Heart left ventricle (tissue), 16 donors: ENCODE results near the gene ERN1. TPM values are rescaled to one million over a fixed set of nuclear protein-coding genes. Genes with fewer than 3 reads are reported as not detected.

Experiments used
- ATAC-seq, 4 donors: fragments of 200-7000 bp; cut with Tn5 transposase; one replicate each; pipeline ENCODE4 v1.9.1; 2020 to 2022; ENCODE audit warnings: moderate library complexity in 4 of 4, mild to moderate bottlenecking in 3 of 4, moderate number of reproducible peaks in 1 of 4
- DNase-seq, 5 donors: peaks; one replicate each; pipeline ENCODE4 v3.0.0-alpha.2; 2020
- H3K27ac ChIP-seq, 12 donors: fragments of 200-600 bp; sonication (generic) in 4 of 12; one replicate each; pipeline versions ENCODE4 v1.5.0 to v1.8.0; 2016 to 2022; ENCODE audit warnings: mild to moderate bottlenecking in 2 of 12
- H3K27me3 ChIP-seq, 9 donors: fragments of 200-600 bp; sonication (generic) in 2 of 9; one replicate each; pipeline versions ENCODE4 v1.5.1 to v1.8.0; 2016 to 2022; ENCODE audit warnings: mild to moderate bottlenecking in 3 of 9
- H3K36me3 ChIP-seq, 9 donors: fragments of 200-600 bp; sonication (generic) in 2 of 9; one replicate each; pipeline versions ENCODE4 v1.5.0 to v1.8.0; 2018 to 2022; ENCODE audit warnings: mild to moderate bottlenecking in 2 of 9
- H3K4me1 ChIP-seq, 12 donors: fragments of 200-600 bp; sonication (generic) in 4 of 12; one replicate each; pipeline versions ENCODE4 v1.5.0 to v1.8.0; 2016 to 2022; ENCODE audit warnings: mild to moderate bottlenecking in 3 of 12
- H3K4me3 ChIP-seq, 12 donors: fragments of 200-600 bp; sonication (generic) in 4 of 12; one replicate each; pipeline versions ENCODE4 v1.5.0 to v1.8.0; 2017 to 2022; ENCODE audit warnings: mild to moderate bottlenecking in 9 of 12, moderate library complexity in 4 of 12
- H3K9me3 ChIP-seq, 12 donors: fragments of 200-600 bp; sonication (generic) in 4 of 12; one replicate each; pipeline versions ENCODE4 v1.5.0 to v1.8.0; 2016 to 2022; ENCODE audit warnings: mild to moderate bottlenecking in 1 of 12
- CTCF ChIP-seq, 12 donors: fragments of 200-600 bp; sonication (generic) in 4 of 12; IDR thresholded peaks; one replicate each; pipeline versions ENCODE4 v1.5.0 to v1.8.0; 2018 to 2022; ENCODE audit warnings: antibody characterized with exemption in 12 of 12, mild to moderate bottlenecking in 5 of 12
- POLR2A ChIP-seq, 2 donors: fragments of 450-650 bp; IDR thresholded peaks; one replicate each; pipeline ENCODE4 v1.6.1; 2017; ENCODE audit warnings: antibody characterized with exemption in 2 of 2, mild to moderate bottlenecking in 2 of 2, moderate library complexity in 2 of 2
- WGBS, 4 donors: extraction: QIAGEN DNeasy Blood & Tissue Kit in 2 of 4; methylation state at CpG; one replicate each; pipeline versions ENCODE4 v1.1.5 to v1.1.7; 2013 to 2018; 5-methylcytosine and 5-hydroxymethylcytosine counted together
- intact Hi-C, 10 donors: fragments of 100-400 bp; cut with DNase I; formaldehyde crosslinking; loops; one replicate each; pipeline versions ENCODE4 v1.11.1 to v1.14.2; 2022
- polyA plus RNA-seq, 2 donors: library from polyadenylated mRNA; stranded (reverse); fragments of 200-250 nt; gene quantifications; one replicate each; pipeline ENCODE4 v1.2.3, GENCODE V29; 2013
- total RNA-seq, 9 donors: library from RNA; depleted of rRNA in 2 of 9; stranded (reverse); fragments of >200 nt in 2 of 9; fragmentation: NEBNext Ultra II Directional in 3 of 9; extraction: Animal tissue kit (Norgen Biotek cat#: 25700) in 3 of 9; gene quantifications; one replicate each; pipeline versions ENCODE4 v1.1.0 to v1.2.4, GENCODE V29; 2016 to 2023
- donor health status: ischemic (EF 13 %, LVEDD 7.1; RV severe dilation, severe dysfunction).
- donor health status: healthy with polysubstance abuse.
- donor health status: DM: no; HTN: yes; CAD: no.
- donor health status: DM: no; HTN: no; CAD: no.
- donor health status: ischemic (EF 25% LVEDD 6.9; RV normal size, moderate dysfunction).
- donor health status: ischemic (EF 25% LVEDD 5.7; RV mildly dilated, moderate dysfunction).
- donor health status: healthy.
- donor health status: DM: yes; HTN: yes; CAD: no.
- donor health status: ischemic (EF 35%, LVEDD 5.7; RV mildly dilated, moderate dysfunction).
- donor health status: nonischemic (EF 11% LVEDD 7.7; RV severe dilation, severe dysfunction).
- donor health status: DM: yes; HTN: yes; CAD: no.
- donor health status: PGD.
- donor health status: ischemic (EF 29% LVEDD 5.4; RV normal size, mild dysfunction).
- donor health status: nonischemic (EF 23%, LVEDD 6.1; RV moderate dilation, normal function).

Gene ERN1
- total and polyA plus RNA-seq, 11 donors = 1.5 to 18.7 (median 7.4) TPM

DNA sequence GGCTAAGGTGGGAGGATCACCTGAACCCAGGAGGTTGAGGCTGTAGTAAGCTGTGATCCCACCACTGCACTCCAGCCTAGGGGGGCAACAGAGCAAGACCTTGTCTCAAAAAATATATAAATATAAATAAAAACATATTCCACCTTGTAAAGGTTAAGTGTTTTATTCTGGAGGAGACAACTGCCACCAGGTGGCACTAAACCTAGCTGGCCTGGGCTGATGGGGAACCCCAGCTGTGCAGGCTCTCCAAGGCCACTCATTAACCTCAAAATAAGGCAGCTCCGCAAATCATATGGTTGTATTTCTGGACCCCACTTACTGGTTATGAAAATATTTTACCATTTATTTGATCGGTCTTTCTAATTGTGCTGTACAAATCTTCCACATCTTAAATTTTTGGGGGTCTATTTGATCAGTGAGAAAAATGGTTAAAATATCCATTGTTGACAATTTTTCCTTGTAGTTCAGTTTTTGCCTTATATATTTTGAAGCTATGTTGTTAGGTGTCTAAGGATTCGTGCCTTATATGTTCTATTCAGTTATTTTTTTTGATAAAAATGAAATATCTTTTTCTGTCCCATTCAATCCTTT, 101.0 kb downstream of the ERN1 start:
- Histone ChIP-seq H3K4me3 (no peak overlapping the region), H3K27me3 (no peaks in the 10 kb centered on the region), H3K4me1 (peaks cover 0 to 21% (median 5%) of the 10 kb centered on the region in 12 donors), H3K9me3 (no peaks in the 10 kb centered on the region), H3K27ac (no peak overlapping the region), H3K36me3 (no peaks in the 10 kb centered on the region)
- TF ChIP-seq CTCF (IDR thresholded peaks at IDR 0.05) (peak; percentile 74 to 87 (median 80)), POLR2A (IDR thresholded peaks at IDR 0.05) (no peak)
- DNase-seq = peak in 4 of 5 donors; percentile 48 to 72 (median 62)
- intact Hi-C loops = loop anchor here (1.0 to 10.0 kb wide), 11 partner anchors 102 to 254 kb away; partner anchors contain the start of genes CSHL1 (in 3 of the 10), GH1 (in 3 of the 10) and ERN1 (in 1 of the 10)
- WGBS, 4 donors = 16 to 23% (median 19%) methylated on average over 3 of the region's 3 CpGs
- ATAC-seq = peak in 3 of 4 donors; percentile 55 to 74 (median 70)

- TF ChIP-seq CTCF (IDR thresholded peaks at IDR 0.05) (peak; percentile 90 to 99 (median 94)), POLR2A (IDR thresholded peaks at IDR 0.05) (no peak)
- Histone ChIP-seq H3K36me3 (no peaks in the 10 kb centered on the region), H3K9me3 (no peaks in the 10 kb centered on the region), H3K27me3 (no peaks in the 10 kb centered on the region), H3K4me3 (peak overlapping the region in 7 of 12 donors; percentile 0 to 37 (median 16)), H3K27ac (peak overlapping the region in 8 of 12 donors; percentile 3 to 77 (median 54)), H3K4me1 (peaks cover 0 to 33% (median 7%) of the 10 kb centered on the region in 12 donors)
- DNase-seq = peak; percentile 77 to 92 (median 82)
- peak; percentile 56 to 87 (median 82) for ATAC-seq
- intact Hi-C loops = loop anchor here (2.0 to 10.0 kb wide), 7 partner anchors 104 to 257 kb away; partner anchors contain the start of genes GH1 (in 6 of the 10) and CSHL1 (in 3 of the 10)
- 2 to 3% (median 3%) methylated on average over 21 of the region's 21 CpGs for WGBS, 4 donors
Measured at GRCh38 chr17:64025732-64026294, 104.1 kb downstream of the ERN1 start.

GRCh38 chr17:64024781-64025731, 104.9 kb downstream of the ERN1 start:
- peak in 1 of 4 donors; percentile 10 for ATAC-seq
- WGBS, 4 donors = 62 to 66% (median 63%) methylated on average over 19 of the region's 19 CpGs
- peak overlapping the region in 2 of 12 donors; percentile 4 to 27 for H3K4me3 ChIP-seq

More at GRCh38 chr17:64024781-64025731, 104.9 kb downstream of the ERN1 start:
- intact Hi-C loops = loop anchor here (2.0 to 10.0 kb wide), 7 partner anchors 103 to 258 kb away; partner anchors contain the start of genes GH1 (in 6 of the 10) and CSHL1 (in 3 of the 10)
- DNase-seq = peak in 1 of 5 donors; percentile 10
- no peaks in the 10 kb centered on the region for H3K36me3 ChIP-seq
- no peaks in the 10 kb centered on the region for H3K27me3 ChIP-seq
- TF ChIP-seq POLR2A (IDR thresholded peaks at IDR 0.05) (no peak), CTCF (IDR thresholded peaks at IDR 0.05) (no peak)
- peaks cover 0 to 36% (median 8%) of the 10 kb centered on the region in 12 donors for H3K4me1 ChIP-seq
- peak overlapping the region in 10 of 12 donors; percentile 26 to 77 (median 54) for H3K27ac ChIP-seq
- H3K9me3 ChIP-seq = no peaks in the 10 kb centered on the region
